GM23338 (cell line): ENCODE results near the gene NKD1.

ENCODE experiments used
- CREB1 ChIP-seq: fragments of 250-450 bp; sonication (Bioruptor Pico); IDR thresholded peaks from 2 replicates; pipeline ENCODE4 v1.5.0; 2020; ENCODE audit warnings: low read depth, mild to moderate bottlenecking, moderate library complexity
- EZH2 ChIP-seq: fragments of 200-600 bp; sonication (generic); IDR thresholded peaks from one replicate; pipeline ENCODE4 v1.8.0; 2017; ENCODE audit warnings: antibody characterized with exemption, mild to moderate bottlenecking, low read depth; ENCODE audit not compliant: unreplicated experiment
- EZH2phosphoT487 ChIP-seq: fragments of 200-600 bp; sonication (generic); IDR thresholded peaks from one replicate; pipeline ENCODE4 v1.8.1; 2018; ENCODE audit warnings: antibody characterized with exemption; ENCODE audit not compliant: unreplicated experiment
- JUNB ChIP-seq: IDR thresholded peaks from one replicate; pipeline ENCODE4 v1.6.1; 2016; ENCODE audit warnings: antibody characterized with exemption; ENCODE audit not compliant: unreplicated experiment
- POLR2AphosphoS5 ChIP-seq: IDR thresholded peaks from 2 replicates; pipeline ENCODE4 v1.6.1; 2016; ENCODE audit warnings: antibody characterized with exemption, low read depth
- ZNF331 ChIP-seq: fragments of 250-450 bp; sonication (Bioruptor Pico); IDR thresholded peaks from 2 replicates; pipeline ENCODE4 v1.5.0; 2020; ENCODE audit warnings: low read depth, mild to moderate bottlenecking, moderate library complexity
- TF ChIP-seq, protein P1 (sequence below), 2 experiments: fragments of 200-600 bp in 1 of 2; sonication (generic) in 1 of 2; conservative IDR thresholded peaks; 2 replicates each; pipeline versions ENCODE4 v1.5.1 to v1.6.1; 2016 to 2017; ENCODE audit warnings: antibody characterized with exemption in 2 of 2, low read depth in 2 of 2, mild to moderate bottlenecking in 2 of 2, moderate library complexity in 1 of 2
- TF ChIP-seq, protein P2 (sequence below): fragments of 250-450 bp; sonication (Bioruptor Pico); IDR thresholded peaks from 2 replicates; pipeline ENCODE4 v1.5.0; 2020; ENCODE audit warnings: mild to moderate bottlenecking, moderate library complexity

DNA sequence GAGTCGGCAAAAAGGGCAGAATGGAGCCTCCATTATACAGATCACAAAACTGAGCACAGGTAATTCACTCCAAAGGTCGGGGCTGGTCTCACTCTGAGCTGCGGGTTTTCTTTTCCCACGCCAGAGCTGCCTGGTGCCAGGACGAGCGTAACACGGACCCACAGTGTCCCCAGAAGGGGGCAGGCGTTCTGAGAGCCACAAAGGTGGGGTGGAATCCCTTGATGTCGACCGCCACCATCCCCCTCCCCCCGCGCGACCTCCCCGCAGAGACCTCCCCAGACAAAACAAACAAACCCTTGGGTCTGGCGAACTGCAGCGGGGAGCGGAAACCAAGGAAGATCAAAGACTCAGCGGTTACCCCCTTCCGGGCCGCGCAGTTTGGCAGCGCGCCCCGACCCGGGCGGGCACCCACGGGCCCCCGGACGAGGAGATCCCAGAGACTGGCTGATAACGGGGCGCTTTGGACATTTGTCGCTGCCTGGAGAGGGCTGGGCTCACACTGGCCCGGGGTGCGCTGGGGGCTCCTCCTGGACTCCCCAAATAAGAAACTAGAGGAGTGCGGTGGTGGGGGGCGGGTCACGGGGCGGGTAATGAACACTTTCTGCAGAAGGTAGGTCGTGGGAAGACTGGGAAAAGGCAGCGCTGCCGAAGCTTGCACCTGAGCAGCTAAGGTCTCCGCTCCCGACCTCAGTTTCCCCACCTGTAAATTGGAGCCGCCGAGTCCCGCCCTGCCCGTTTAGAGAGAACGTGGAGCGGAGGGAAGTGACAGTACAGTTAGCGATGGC, 664 bp upstream of the NKD1 start:
- TF ChIP-seq EZH2phosphoT487: no peak
- TF ChIP-seq, protein P1, sequence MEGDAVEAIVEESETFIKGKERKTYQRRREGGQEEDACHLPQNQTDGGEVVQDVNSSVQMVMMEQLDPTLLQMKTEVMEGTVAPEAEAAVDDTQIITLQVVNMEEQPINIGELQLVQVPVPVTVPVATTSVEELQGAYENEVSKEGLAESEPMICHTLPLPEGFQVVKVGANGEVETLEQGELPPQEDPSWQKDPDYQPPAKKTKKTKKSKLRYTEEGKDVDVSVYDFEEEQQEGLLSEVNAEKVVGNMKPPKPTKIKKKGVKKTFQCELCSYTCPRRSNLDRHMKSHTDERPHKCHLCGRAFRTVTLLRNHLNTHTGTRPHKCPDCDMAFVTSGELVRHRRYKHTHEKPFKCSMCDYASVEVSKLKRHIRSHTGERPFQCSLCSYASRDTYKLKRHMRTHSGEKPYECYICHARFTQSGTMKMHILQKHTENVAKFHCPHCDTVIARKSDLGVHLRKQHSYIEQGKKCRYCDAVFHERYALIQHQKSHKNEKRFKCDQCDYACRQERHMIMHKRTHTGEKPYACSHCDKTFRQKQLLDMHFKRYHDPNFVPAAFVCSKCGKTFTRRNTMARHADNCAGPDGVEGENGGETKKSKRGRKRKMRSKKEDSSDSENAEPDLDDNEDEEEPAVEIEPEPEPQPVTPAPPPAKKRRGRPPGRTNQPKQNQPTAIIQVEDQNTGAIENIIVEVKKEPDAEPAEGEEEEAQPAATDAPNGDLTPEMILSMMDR (conservative IDR thresholded peaks at IDR 0.05; ENCODE audit: low read depth in 2 of 2): peak; percentile 18 to 39; a peak in 3 of 4 replicates
- no peak for TF ChIP-seq POLR2AphosphoS5
- TF ChIP-seq CREB1: no peak
- no peak for TF ChIP-seq JUNB
- no peak for TF ChIP-seq EZH2
- no peak for TF ChIP-seq ZNF331 (CRISPR knock-in tag)
- TF ChIP-seq, protein P2, sequence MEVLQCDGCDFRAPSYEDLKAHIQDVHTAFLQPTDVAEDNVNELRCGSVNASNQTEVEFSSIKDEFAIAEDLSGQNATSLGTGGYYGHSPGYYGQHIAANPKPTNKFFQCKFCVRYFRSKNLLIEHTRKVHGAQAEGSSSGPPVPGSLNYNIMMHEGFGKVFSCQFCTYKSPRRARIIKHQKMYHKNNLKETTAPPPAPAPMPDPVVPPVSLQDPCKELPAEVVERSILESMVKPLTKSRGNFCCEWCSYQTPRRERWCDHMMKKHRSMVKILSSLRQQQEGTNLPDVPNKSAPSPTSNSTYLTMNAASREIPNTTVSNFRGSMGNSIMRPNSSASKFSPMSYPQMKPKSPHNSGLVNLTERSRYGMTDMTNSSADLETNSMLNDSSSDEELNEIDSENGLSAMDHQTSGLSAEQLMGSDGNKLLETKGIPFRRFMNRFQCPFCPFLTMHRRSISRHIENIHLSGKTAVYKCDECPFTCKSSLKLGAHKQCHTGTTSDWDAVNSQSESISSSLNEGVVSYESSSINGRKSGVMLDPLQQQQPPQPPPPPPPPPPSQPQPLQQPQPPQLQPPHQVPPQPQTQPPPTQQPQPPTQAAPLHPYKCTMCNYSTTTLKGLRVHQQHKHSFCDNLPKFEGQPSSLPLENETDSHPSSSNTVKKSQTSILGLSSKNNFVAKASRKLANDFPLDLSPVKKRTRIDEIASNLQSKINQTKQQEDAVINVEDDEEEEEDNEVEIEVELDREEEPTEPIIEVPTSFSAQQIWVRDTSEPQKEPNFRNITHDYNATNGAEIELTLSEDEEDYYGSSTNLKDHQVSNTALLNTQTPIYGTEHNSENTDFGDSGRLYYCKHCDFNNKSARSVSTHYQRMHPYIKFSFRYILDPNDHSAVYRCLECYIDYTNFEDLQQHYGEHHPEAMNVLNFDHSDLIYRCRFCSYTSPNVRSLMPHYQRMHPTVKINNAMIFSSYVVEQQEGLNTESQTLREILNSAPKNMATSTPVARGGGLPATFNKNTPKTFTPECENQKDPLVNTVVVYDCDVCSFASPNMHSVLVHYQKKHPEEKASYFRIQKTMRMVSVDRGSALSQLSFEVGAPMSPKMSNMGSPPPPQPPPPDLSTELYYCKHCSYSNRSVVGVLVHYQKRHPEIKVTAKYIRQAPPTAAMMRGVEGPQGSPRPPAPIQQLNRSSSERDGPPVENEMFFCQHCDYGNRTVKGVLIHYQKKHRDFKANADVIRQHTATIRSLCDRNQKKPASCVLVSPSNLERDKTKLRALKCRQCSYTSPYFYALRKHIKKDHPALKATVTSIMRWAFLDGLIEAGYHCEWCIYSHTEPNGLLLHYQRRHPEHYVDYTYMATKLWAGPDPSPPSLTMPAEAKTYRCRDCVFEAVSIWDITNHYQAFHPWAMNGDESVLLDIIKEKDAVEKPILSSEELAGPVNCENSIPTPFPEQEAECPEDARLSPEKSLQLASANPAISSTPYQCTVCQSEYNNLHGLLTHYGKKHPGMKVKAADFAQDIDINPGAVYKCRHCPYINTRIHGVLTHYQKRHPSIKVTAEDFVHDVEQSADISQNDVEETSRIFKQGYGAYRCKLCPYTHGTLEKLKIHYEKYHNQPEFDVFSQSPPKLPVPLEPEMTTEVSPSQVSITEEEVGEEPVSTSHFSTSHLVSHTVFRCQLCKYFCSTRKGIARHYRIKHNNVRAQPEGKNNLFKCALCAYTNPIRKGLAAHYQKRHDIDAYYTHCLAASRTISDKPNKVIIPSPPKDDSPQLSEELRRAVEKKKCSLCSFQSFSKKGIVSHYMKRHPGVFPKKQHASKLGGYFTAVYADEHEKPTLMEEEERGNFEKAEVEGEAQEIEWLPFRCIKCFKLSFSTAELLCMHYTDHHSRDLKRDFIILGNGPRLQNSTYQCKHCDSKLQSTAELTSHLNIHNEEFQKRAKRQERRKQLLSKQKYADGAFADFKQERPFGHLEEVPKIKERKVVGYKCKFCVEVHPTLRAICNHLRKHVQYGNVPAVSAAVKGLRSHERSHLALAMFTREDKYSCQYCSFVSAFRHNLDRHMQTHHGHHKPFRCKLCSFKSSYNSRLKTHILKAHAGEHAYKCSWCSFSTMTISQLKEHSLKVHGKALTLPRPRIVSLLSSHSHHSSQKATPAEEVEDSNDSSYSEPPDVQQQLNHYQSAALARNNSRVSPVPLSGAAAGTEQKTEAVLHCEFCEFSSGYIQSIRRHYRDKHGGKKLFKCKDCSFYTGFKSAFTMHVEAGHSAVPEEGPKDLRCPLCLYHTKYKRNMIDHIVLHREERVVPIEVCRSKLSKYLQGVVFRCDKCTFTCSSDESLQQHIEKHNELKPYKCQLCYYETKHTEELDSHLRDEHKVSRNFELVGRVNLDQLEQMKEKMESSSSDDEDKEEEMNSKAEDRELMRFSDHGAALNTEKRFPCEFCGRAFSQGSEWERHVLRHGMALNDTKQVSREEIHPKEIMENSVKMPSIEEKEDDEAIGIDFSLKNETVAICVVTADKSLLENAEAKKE (CRISPR knock-in tag): no peak
